NT2/D1 (cell line): ENCODE results near the gene ACAN.

Experiments used
- DNase-seq: peaks from one replicate; pipeline ENCODE4 v3.0.0-alpha.2; 2011; ENCODE audit warnings: low read depth, low spot score
- H3K27me3 ChIP-seq: 2 replicates; pipeline ENCODE4 v1.6.0; 2011; ENCODE audit warnings: mild to moderate bottlenecking; ENCODE audit not compliant: insufficient read length, insufficient read depth
- H3K36me3 ChIP-seq: 2 replicates; pipeline ENCODE4 v1.6.1; 2011; ENCODE audit warnings: mild to moderate bottlenecking, low read length, mixed read lengths; ENCODE audit not compliant: insufficient read depth, insufficient read length
- H3K4me1 ChIP-seq: 2 replicates; pipeline ENCODE4 v1.5.1; 2011; ENCODE audit not compliant: insufficient read depth, insufficient read length
- H3K4me3 ChIP-seq: 2 replicates; pipeline ENCODE4 v1.5.1; 2011; ENCODE audit warnings: low read depth; ENCODE audit not compliant: insufficient read length
- H3K9ac ChIP-seq: 2 replicates; pipeline ENCODE4 v1.6.0; 2011; ENCODE audit warnings: low read depth; ENCODE audit not compliant: insufficient read length
- H3K9me3 ChIP-seq: 2 replicates; pipeline ENCODE4 v1.5.1; 2011; ENCODE audit warnings: mild to moderate bottlenecking, low read length; ENCODE audit not compliant: insufficient read depth
- SUZ12 ChIP-seq: IDR thresholded peaks from 2 replicates; pipeline ENCODE4 v1.6.1; 2011; ENCODE audit not compliant: insufficient read length, insufficient read depth; ENCODE audit errors: extremely low read depth
- YY1 ChIP-seq: IDR thresholded peaks from 2 replicates; pipeline ENCODE4 v1.6.1; 2011; ENCODE audit not compliant: insufficient read length, insufficient read depth
- ZNF274 ChIP-seq: IDR thresholded peaks from 2 replicates; pipeline ENCODE4 v1.6.1; 2011; ENCODE audit warnings: mild to moderate bottlenecking, low read depth, low read length

The ACAN gene

DNA sequence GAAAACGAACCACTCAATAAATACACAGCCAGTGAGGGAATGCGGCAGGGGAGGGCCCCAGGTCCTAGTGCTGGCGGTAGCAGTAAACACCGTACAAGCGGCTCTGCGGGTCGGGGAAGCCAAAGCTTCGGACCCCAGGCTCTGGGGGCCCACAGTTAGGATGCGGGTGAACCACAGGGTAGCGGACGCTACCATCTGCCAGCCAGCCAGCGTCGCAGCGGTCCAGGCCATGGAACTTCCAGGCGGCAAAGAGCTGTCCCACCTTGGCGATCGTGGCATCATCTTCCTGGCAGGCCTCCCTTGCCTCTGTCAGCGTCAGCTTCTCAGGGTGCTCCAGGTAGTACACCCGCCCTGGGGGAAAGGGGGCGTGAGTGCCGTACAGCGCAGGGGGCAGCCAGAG, 74.7 kb downstream of the ACAN start:
- H3K27me3 ChIP-seq: no peaks in the 10 kb centered on the region
- H3K36me3 ChIP-seq: peaks cover 9% of the 10 kb centered on the region
- no peak for TF ChIP-seq SUZ12
- TF ChIP-seq YY1: no peak
- no peak for TF ChIP-seq ZNF274
- H3K9ac ChIP-seq: no peak overlapping the region
- H3K4me1 ChIP-seq: peaks cover 5% of the 10 kb centered on the region
- no peak overlapping the region for H3K4me3 ChIP-seq
- H3K9me3 ChIP-seq: no peaks in the 10 kb centered on the region
- DNase-seq: no peak

DNA sequence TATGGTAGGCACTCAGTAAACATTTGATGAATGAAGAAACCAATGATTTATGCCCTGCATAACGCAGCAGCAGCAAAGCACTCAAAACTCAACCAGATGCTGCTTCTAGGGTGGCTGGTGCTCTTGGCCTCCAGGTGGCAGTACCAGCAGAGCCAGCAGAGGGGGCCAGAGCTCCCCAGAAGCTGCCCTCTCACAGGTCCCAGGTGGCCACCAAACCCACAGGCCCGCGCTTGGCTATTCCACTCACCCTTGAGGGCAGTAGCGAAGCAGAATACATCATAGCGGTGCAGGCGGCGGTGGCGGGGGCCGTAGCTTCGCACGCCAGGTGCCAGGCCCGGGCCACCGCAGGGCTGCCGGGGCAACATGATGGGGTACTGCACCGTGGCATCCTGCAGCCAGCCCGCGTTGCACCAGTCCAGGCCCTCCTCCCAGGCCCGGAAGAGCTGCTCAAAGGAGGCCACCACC, 75.5 kb downstream of the ACAN start:
- TF ChIP-seq YY1 (no peak), ZNF274 (no peak), SUZ12 (no peak)
- no peak overlapping the region for H3K9ac ChIP-seq
- H3K27me3 ChIP-seq: no peaks in the 10 kb centered on the region
- DNase-seq: peak; percentile 49
- no peak overlapping the region for H3K4me3 ChIP-seq
- H3K9me3 ChIP-seq: no peaks in the 10 kb centered on the region
- H3K4me1 ChIP-seq: peaks cover 8% of the 10 kb centered on the region
- peaks cover 9% of the 10 kb centered on the region for H3K36me3 ChIP-seq

DNA sequence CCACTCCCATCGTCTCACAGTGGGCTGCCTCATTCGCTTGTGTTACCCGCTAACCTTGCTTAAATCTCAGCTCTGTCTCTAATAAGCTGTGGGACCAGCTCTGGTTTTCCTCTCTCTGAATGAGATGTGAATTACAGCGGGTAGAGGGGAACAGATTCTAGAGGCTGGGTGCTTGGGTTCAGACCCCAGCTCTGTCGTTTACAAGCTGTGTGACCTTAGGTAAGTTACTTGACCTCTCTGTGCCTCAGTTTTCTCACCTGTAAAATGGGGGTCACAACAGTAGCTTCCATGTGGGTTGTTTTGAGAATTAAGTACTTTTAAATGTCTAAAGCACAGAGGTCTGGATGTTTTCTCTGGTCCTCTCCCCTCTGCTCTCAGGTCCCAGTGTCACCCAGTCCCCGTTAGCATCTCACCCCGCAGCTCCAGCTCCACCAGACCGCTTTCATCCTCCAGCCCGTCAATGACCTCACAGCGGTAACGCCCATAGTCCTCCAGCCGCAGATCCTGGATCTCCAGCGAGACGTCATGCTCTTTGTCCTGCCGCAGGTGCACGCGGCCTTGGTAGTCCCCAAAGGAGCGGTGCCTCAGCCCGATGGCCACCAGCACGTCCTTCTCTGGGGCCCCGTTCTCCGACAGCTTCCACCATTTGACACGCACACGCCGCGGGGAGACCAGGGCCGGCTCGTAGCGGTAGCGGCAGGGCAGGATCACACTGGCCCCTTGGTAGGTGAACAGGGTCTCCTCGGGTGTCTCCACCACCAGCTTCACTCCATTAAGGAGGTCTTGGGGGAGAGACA, 77.9 kb downstream of the ACAN start:
- Histone ChIP-seq H3K4me1 (peaks cover 8% of the 10 kb centered on the region), H3K36me3 (peaks cover 9% of the 10 kb centered on the region), H3K9me3 (no peaks in the 10 kb centered on the region), H3K4me3 (no peak overlapping the region), H3K9ac (no peak overlapping the region), H3K27me3 (no peaks in the 10 kb centered on the region)
- TF ChIP-seq ZNF274 (no peak), YY1 (no peak), SUZ12 (no peak)
- no peak for DNase-seq

DNA sequence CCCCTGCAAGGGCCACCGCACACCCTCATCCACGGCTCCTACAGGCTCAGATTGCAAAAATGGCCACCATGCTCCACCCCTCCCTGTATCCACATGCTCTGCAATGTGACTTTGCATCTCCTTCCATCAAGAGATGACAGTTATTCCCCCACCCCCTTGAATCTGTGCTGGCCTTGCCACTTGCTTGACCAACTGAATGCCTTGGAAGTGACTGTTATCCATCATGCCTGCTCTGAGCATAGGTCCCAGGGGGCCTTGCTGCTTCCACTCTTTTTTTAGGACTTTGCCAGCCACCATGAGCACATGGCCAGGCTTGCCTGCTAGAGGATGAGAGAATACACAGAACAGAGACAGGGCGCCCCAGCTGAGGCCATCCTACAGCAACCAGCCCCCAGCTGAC, 78.5 kb downstream of the ACAN start:
- no peaks in the 10 kb centered on the region for H3K9me3 ChIP-seq
- peaks cover 9% of the 10 kb centered on the region for H3K36me3 ChIP-seq
- no peak overlapping the region for H3K9ac ChIP-seq
- H3K4me1 ChIP-seq: peaks cover 7% of the 10 kb centered on the region
- no peaks in the 10 kb centered on the region for H3K27me3 ChIP-seq
- TF ChIP-seq ZNF274 (no peak), SUZ12 (no peak), YY1 (no peak)
- DNase-seq: no peak
- no peak overlapping the region for H3K4me3 ChIP-seq

DNA sequence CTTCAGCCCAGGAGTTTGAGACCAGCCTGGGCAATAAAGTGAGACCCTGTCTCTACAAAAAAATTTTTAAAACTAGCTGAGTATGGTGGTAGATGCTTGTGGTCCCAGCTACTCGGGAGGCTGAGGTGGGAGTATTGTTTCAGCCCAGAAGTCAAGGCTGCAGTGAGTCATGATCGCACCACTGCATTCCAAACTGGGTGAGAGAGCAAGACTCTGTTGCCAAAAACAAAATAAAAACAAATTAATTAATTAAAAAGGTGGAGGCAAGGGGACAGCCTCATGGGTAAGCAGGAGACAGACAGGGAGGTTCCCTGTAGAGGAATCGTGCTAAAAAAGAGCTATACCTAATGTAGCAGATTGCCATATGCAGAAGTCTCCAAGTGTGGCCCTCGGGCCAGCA, 79.5 kb downstream of the ACAN start:
- H3K4me3 ChIP-seq: no peak overlapping the region
- DNase-seq: no peak
- TF ChIP-seq SUZ12: no peak
- no peak for TF ChIP-seq ZNF274
- no peak for TF ChIP-seq YY1

DNA sequence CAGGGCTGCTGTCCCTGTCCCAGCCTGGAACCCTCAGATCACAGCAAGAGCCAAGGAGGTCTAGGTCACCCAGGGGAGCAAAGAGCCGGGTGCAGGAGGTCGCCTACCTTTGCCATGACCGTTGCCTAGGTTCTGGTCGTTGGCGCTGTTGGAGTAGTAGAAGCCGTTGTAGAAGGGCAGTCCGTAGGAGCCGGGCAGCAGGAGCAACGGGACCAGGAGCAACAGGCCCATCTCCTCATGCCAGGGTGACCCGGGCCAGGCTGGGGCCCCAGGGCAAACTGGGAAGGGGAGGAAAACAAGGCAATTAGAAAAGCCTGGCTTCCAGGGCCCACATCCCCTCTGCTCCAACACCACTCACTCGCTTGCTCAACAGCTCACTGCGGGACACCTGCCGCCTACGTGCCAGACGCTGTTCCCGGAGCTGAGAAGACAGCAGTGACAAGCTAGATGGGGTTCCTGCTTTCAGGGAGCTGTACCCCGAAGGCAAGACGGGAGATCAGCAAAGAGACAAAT, 83.9 kb downstream of the ACAN start:
- no peaks in the 10 kb centered on the region for H3K9me3 ChIP-seq
- TF ChIP-seq SUZ12: no peak
- no peak for TF ChIP-seq ZNF274
- TF ChIP-seq YY1: no peak
- DNase-seq: no peak
- H3K27me3 ChIP-seq: no peaks in the 10 kb centered on the region
- peaks cover 3% of the 10 kb centered on the region for H3K4me1 ChIP-seq
- H3K4me3 ChIP-seq: no peak overlapping the region
- no peaks in the 10 kb centered on the region for H3K36me3 ChIP-seq
- no peak overlapping the region for H3K9ac ChIP-seq

More for the DNA sequence above, 79.5 kb downstream of the ACAN start:
- Histone ChIP-seq H3K9ac (no peak overlapping the region), H3K9me3 (no peaks in the 10 kb centered on the region), H3K4me1 (peaks cover 3% of the 10 kb centered on the region), H3K36me3 (peaks cover 8% of the 10 kb centered on the region), H3K27me3 (no peaks in the 10 kb centered on the region)

DNA sequence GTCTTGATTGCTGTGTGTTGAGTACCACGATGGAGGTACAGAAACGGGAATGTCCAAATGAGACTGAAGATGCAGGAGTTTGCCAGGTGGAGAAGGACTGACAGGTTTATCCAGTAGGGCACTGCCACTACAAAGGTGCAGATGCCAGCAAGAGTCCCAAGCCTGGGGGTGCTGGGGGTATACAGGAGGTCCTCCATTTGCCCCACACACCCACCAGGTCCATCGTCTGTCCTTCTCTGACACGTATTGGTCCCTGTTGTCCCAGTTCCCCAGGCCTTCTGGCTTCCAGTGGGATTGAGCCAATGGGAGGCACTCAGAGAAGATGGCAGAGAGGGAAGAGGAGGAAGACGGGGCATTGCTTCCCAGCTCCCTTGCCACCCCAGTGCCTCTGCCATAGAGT, 85.5 kb downstream of the ACAN start:
- TF ChIP-seq SUZ12 (no peak), ZNF274 (no peak), YY1 (no peak)
- no peak overlapping the region for H3K4me3 ChIP-seq

More for the DNA sequence above, 85.5 kb downstream of the ACAN start:
- Histone ChIP-seq H3K9ac (no peak overlapping the region), H3K9me3 (no peaks in the 10 kb centered on the region), H3K36me3 (no peaks in the 10 kb centered on the region), H3K4me1 (peaks cover 2% of the 10 kb centered on the region), H3K27me3 (no peaks in the 10 kb centered on the region)
- DNase-seq: no peak
